CD4-positive, alpha-beta T cell treated with Interleukin-12 subunit alpha and Interleukin-12 subunit beta, for 1 hour (primary cell): ENCODE results near the gene ABCD3.
A peak's percentile ranks its signal among the peaks of the same experiment; 100 is the strongest.

Experiments used
- DNase-seq: peaks from one replicate; pipeline ENCODE4 v3.0.0-alpha.2; 2020

Gene ABCD3

GRCh38 chr1:94529416-94529815 is 111.2 kb downstream of the ABCD3 start:
- DNase-seq, result no peak

- DNase-seq, result no peak
Measured at GRCh38 chr1:94530373-94530878, 112.2 kb downstream of the ABCD3 start.

GRCh38 chr1:94531664-94532063 is 113.5 kb downstream of the ABCD3 start:
- DNase-seq, result no peak

- DNase-seq, result no peak
Measured at GRCh38 chr1:94532077-94532476, 113.9 kb downstream of the ABCD3 start.

- no peak for DNase-seq
Measured at GRCh38 chr1:94535095-94535494, 116.9 kb downstream of the ABCD3 start.

GRCh38 chr1:94535879-94536278 is 117.7 kb downstream of the ABCD3 start:
- DNase-seq, result no peak

DNA sequence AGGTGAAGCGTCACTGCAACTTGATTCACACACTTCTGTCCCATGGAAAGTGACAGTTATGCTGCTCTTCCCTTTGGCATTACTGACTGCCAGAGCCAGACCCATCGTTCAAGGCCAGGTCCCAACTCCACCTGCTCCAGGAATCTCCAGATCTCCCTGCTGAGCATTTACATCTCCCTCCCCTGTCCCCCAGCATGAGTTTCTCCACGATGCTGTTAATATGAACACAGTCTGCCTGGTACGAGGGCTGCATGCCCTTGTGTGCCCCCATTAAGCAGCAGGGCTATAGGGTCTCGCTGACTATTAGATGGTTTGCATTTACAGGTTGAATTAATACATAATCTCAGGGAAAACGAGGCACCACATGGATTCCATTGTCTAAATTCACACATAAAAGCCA is 119.1 kb downstream of the ABCD3 start:
- no peak for DNase-seq

DNA sequence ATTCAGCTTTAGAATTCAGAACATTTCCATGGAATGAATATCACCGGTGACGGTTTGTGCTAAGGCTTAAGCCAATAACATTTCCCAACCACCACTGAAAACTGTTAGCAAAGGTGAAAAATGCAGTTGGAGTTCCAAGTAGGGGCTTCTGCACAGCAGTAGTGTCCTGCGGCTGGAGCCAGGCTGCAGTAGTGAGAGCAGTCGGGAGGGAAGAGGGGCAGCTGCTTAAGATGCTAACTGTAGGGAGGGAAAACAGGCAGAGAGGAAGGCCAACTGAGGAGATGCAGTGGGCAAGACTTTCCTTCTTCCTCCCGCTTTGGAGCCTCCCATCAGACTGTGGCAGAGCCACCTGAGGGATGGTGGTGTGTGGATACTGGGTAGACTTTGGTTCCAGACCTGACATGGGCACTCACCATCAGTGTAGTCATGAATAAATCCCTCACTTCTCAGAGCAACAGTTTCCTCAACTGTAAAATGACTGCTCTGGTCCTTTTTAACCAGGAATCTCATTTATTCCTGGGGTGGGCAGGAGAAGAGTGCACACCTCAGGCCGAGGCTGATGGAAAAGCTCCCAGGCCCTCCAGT is 120.1 kb downstream of the ABCD3 start:
- DNase-seq, result no peak

- no peak for DNase-seq
Measured at GRCh38 chr1:94539496-94539895, 121.3 kb downstream of the ABCD3 start.

DNA sequence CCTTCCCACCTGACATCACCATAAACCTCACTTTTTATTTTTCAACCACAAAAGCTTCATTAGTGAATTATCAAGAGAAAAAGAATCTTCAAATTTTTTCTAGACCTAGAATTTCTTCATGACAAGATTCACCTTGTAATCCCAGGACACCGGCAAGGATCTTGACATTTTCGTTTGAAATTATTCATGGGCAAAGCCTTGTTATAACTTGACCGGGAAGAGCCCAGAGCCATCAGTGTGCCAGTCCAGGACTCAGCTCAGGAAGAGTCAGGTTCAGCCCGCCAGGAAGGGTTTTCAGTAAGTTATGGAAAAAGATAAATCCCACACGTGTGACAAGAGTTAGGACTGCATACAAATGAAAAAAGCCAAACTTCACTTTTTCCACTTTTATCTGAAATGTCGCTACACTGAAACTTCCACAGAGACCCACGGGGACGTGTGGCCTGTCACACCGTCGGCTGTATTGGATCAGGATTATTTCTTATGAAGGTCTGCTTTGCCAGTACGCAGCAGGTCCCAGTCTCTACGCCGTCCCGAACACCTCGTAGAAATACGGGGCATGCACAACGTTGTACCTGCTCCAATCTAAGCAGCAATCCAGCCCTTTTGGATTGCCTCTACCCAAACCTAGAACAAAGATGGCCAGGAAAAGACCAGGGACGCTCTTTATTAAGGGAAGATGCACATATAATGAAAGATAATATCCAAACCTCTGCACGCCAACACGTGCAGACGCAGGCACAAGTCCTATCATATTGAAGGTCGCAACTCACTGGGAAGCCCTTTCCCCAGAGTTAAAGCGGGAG is 122.5 kb downstream of the ABCD3 start:
- no peak for DNase-seq

- DNase-seq, result peak; percentile 36
Measured at GRCh38 chr1:94541246-94542087, 123.3 kb downstream of the ABCD3 start, which contains the start of gene F3. TSS of gene F3 (minus strand) at chr1:94541759. CDS start at chr1:94541636, 123 bp downstream.

DNA sequence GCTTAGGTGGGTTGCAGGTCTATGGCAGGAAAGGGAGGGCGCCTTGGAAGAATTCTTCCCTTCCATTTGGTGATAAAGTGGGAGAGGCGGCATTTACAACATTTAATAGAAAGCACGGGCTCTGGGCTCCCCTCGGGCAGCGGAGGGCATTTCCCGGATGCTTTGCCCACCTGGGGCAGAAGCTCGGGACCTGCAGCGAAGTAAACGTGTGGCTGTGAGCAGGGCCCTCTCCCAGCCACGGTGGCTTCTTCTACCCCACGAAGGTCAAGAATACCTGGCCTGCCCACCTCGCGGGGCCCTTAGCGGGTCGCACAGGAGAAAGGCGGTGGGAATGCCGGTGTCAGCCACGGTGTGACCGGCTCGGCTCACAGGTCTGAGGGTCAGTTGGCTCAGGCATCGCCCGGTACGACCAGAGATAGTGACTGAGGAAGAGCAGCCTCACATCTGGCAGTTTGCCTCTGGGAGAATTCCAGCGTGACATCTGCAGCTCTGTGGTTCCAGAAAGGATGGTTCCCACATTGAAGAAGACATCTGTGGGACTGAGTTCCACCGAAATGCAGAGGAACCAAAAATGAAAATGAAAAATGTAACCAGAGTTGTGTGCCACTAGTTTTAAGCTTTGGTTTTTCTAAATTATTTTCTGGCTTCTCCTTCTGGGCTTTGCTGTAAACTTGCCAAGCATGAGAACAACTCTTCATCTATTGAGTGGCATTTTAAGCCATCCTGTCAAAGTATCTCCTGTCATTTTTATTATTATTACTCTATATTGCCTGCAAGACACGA is 124.1 kb downstream of the ABCD3 start:
- DNase-seq, result no peak

DNA sequence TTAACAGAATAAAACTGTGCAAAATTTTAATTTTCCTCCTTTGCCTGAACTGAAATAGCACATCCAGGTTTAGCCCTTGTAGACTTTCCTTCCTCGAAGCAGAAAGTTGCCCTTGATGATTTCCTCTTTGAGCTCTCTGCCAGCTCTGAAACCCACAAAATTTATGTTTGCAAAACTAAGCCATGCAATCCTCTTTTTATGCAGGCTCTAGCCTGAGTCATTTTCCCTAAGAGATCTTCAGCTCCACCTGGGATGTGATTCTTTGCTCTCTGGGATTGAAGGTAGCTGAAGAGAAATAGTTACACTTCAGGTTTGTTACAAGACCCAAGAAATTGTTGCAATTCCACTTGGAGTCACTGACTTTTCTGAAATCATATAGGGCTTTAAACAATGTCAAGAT is 124.8 kb downstream of the ABCD3 start:
- DNase-seq, result no peak

GRCh38 chr1:94543893-94544635 is 125.9 kb downstream of the ABCD3 start:
- DNase-seq, result no peak

DNA sequence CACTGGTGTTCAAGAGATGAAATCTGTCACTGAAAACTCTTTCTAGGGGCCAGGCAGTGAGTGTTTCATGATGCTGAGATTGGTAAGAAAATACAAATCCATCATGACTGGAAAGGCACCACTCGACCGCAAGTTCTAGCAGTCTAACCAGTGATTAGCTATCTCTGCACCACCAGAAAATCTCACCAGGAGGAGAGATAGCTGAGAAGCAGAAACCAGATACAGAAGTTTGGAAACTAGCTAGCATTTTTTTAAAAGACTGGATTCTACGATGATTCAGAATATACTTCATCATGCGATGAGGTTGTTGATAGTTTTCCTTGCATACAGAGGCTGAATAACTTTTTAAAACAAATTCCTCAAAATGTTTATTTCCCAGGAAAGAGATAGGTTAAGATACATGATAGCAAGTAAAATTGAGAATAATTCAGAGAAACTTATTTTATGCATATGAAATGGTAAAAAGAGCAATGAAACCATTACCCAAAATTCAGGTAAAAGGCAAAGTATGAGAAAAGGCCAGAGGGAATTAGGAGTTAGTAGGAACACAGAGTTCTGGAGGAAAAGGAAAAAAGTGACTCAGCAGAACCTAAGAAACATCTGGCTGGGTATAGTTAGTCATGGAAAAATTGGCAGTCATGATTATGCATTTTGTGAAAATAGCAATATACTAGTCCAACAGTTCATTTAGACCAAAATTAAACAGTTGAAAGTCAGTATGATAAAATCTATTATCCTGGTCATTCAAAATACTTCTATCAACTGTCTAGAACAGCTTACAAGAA is 126.7 kb downstream of the ABCD3 start:
- no peak for DNase-seq

GRCh38 chr1:94549706-94550105 is 131.5 kb downstream of the ABCD3 start:
- no peak for DNase-seq

GRCh38 chr1:94550396-94550795 is 132.2 kb downstream of the ABCD3 start:
- no peak for DNase-seq

DNA sequence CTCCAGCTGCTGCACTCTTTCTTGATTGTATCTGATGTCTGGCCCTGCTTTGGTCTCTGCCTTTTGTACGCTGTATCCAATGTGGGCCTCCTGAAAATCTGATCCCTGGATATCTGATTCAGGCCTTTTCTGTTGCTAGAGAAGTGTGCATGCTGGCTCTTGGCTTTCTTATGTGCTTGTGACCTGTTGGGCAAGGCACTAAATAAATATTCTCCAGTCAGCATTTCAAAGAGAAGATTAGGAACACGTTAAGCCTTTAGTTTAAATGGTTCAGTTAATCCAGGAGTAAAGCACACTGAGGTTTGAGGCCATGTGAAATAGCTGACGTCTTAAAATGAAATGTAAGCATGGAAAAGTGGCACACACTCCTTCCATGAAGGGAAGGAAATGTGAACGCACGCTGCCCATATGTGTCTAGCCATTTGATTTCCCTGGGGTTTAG is 132.6 kb downstream of the ABCD3 start:
- DNase-seq, result no peak

DNA sequence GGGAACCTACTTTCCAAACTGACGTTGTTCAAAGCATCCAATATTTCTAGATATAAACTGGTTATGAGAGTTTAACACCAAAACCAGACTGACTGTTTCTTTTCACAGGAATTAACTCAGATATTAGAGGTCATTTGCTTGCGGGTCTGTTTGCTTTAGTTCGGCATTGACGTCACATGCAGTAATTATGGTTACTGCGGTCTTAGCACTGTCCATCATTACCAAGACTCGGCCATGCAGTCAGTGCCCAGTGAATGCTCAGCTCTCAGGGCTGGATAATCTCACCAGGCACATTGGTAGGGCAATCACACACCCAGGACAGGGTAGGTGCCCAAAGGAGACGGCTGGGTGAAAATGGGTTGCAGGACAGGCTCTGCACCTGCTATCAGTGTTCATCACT is 133.3 kb downstream of the ABCD3 start:
- DNase-seq, result no peak

DNA sequence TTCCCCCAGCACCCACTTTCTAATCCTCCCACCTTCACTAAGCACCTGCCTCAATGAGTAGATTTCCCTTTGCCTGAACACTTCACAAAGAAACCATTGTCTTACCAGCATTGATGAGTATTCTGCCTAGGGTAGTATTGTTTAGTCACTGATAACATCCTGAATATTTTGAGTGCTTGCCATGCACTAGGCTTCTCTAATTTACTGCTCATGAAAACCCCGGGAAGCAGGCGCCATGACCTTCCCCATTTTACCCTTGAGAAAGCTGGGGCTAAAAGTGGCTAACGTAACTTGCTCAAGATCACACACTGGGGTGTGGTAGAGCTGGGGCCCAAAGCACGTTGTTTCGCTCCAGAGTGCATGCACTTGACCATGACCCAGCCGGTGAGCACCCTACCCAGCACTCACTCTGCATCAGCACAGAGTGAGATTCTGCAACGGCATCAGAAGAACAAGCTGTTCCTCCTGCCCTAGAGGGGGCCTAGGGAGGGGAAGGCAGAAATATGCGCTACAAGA is 133.9 kb downstream of the ABCD3 start:
- no peak for DNase-seq

- DNase-seq, result no peak
Measured at GRCh38 chr1:94553323-94553730, 135.1 kb downstream of the ABCD3 start.
